Nephron progenitor cell (in vitro differentiated cells): Measurements from ENCODE around the gene PARD3.

Experiments
- DNase-seq: peaks from one replicate; pipeline ENCODE4 v3.0.0; 2021
- H3K27ac Mint-ChIP-seq: 2 replicates; pipeline ENCODE4 v1.8.0; 2021; ENCODE audit warnings: mild to moderate bottlenecking, moderate library complexity, mixed read lengths
- H3K27me3 Mint-ChIP-seq: 2 replicates; pipeline ENCODE4 v1.8.0; 2021; ENCODE audit warnings: mild to moderate bottlenecking, low read depth, mixed read lengths; ENCODE audit not compliant: poor library complexity
- H3K36me3 Mint-ChIP-seq: 2 replicates; pipeline ENCODE4 v1.8.0; 2021; ENCODE audit warnings: low read depth, mixed read lengths
- H3K4me1 Mint-ChIP-seq: 2 replicates; pipeline ENCODE4 v1.8.0; 2021; ENCODE audit warnings: mixed read lengths
- H3K4me3 Mint-ChIP-seq: 2 replicates; pipeline ENCODE4 v1.8.0; 2021; ENCODE audit warnings: mild to moderate bottlenecking, moderate library complexity, mixed read lengths
- H3K9me3 Mint-ChIP-seq: 2 replicates; pipeline ENCODE4 v1.8.0; 2021; ENCODE audit warnings: mild to moderate bottlenecking, moderate library complexity, mixed read lengths
- TF ChIP-seq, protein P1 (sequence below): fragments of 200-600 bp; sonication (generic); IDR thresholded peaks from 2 replicates; pipeline ENCODE4 v1.5.0; 2021; ENCODE audit warnings: antibody characterized with exemption

The PARD3 gene

DNA sequence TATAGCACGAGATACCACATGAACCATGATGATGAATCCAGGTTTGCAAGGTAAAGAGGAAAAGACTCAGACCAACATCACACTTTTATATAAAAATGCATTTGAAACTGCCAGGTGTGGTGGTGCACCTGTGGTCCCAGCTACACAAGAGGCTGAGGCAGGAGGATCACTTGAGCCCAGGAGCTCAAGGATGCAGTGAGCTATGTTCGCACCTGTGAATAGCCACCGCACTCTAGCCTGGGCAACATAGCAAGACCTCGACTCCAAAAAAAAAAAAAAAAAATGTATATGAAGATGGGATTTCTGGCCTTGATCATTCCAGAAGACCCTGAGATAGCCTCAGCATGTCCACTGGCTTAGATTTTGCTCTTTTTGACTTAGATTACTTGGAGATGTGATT lies 161.6 kb downstream of the PARD3 start:
- Mint-ChIP-seq H3K36me3 (no peaks in the 10 kb centered on the region), H3K27ac (no peak overlapping the region), H3K4me3 (no peak overlapping the region), H3K27me3 (no peaks in the 10 kb centered on the region), H3K9me3 (no peaks in the 10 kb centered on the region), H3K4me1 (peaks cover 73% of the 10 kb centered on the region)
- no peak for DNase-seq
- TF ChIP-seq, protein P1, sequence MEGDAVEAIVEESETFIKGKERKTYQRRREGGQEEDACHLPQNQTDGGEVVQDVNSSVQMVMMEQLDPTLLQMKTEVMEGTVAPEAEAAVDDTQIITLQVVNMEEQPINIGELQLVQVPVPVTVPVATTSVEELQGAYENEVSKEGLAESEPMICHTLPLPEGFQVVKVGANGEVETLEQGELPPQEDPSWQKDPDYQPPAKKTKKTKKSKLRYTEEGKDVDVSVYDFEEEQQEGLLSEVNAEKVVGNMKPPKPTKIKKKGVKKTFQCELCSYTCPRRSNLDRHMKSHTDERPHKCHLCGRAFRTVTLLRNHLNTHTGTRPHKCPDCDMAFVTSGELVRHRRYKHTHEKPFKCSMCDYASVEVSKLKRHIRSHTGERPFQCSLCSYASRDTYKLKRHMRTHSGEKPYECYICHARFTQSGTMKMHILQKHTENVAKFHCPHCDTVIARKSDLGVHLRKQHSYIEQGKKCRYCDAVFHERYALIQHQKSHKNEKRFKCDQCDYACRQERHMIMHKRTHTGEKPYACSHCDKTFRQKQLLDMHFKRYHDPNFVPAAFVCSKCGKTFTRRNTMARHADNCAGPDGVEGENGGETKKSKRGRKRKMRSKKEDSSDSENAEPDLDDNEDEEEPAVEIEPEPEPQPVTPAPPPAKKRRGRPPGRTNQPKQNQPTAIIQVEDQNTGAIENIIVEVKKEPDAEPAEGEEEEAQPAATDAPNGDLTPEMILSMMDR, result no peak

DNA sequence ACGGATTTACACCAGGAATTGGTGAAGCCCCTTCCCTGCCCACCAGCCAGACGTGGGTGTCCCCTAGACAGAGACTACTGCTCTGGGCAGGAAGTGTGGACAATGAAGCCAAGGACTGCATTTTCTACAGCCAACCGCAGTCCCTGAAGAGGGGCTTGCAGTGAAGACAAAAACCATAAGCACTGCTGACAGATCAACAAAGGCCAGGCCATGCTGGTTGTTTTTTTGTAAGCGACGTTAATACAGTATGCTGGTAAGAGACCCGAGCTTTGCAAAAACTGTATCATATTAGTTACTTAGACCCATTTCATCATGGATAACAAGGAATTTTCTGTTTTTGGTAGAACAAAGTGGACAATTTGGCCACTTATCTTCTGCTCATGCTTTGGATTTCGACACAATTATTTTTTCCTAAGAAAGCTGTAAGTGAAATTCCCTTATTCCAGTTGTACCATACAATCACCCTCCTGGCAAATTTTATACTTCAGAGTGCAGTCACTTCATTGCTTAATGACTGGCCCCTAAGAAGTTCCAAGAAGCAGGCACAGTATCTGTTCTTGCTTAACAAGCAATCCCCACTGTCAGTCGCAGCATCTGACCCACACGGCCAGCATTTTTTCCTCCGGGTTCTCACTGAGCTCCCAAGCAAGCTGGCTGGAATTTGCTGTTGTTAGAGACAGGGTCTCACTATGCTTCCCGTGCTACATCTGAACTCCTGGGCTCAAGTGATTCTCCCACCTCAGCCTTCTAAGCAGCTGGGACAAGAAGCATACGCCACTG lies 163.5 kb downstream of the PARD3 start:
- peaks cover 75% of the 10 kb centered on the region for H3K4me1 Mint-ChIP-seq
- H3K4me3 Mint-ChIP-seq, result no peak overlapping the region
- H3K27ac Mint-ChIP-seq, result peak overlapping the region; percentile 53
- no peak for DNase-seq
- H3K27me3 Mint-ChIP-seq, result peaks cover under 1% of the 10 kb centered on the region
- no peaks in the 10 kb centered on the region for H3K9me3 Mint-ChIP-seq
- TF ChIP-seq, protein P1, result no peak
- H3K36me3 Mint-ChIP-seq, result no peaks in the 10 kb centered on the region

DNA sequence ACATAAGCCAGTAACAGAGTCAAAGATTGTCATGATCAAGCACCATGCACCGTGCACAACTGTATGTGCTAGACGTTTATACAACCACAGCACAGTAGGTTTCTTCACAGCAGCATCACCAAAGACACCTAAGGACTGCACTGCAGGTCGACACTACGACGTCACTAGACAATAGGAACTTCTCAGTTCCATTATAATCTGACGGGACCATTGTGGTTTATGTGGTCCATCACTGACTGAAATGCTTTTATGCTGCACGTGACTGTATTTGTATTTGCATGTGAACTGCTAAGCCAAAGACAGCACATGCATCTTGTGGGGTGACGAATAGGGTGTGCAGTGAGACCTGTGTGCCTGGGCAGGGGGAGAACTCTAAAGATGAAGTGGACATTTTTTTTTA lies 164.9 kb downstream of the PARD3 start:
- Mint-ChIP-seq H3K4me1 (peaks cover 60% of the 10 kb centered on the region), H3K4me3 (no peak overlapping the region), H3K9me3 (no peaks in the 10 kb centered on the region), H3K27me3 (peaks cover 3% of the 10 kb centered on the region), H3K36me3 (no peaks in the 10 kb centered on the region), H3K27ac (peak overlapping the region; percentile 18)
- DNase-seq, result no peak
- TF ChIP-seq, protein P1, result no peak

DNA sequence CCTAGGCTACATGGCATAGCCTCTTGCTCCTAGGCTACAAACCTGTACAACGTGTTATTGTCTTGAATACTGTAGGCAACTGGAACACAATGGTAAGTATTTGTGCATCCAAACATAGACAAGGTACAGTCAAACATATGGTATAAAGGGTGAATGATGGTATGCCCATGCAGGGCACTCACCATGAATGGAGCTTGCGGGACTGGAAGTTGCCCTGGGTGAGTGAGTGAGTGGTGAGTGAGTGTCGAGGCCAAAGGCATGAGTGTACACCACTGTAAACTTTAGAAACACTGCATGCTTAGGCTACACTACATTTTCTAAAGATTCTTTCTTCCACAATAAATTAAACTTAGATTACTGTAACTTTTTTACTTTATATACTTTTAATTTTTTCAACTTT lies 165.7 kb downstream of the PARD3 start:
- no peaks in the 10 kb centered on the region for H3K9me3 Mint-ChIP-seq

DNA sequence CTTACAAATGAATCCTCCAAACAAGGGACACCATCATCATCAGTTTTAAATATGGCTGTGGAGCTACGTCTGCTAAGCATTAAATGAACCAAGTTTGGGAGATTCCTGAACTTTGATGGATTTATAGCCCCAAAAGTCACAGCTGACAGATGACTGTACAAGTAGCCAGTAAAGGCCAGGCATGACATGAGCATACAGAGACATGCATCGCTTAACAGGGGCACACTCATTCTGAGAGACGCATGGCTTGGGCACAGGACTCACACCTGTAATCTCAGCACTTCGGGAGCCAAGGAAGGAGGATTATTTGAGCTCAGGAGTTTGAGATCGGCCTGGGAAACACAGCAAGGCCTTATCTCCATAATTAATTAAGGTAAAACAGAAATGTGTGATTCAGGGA lies 166.2 kb downstream of the PARD3 start:
- no peak for DNase-seq
- peaks cover 52% of the 10 kb centered on the region for H3K4me1 Mint-ChIP-seq
- H3K36me3 Mint-ChIP-seq, result no peaks in the 10 kb centered on the region
- TF ChIP-seq, protein P1, result no peak
- no peaks in the 10 kb centered on the region for H3K9me3 Mint-ChIP-seq
- H3K27me3 Mint-ChIP-seq, result peaks cover 3% of the 10 kb centered on the region
- no peak overlapping the region for H3K27ac Mint-ChIP-seq
- no peak overlapping the region for H3K4me3 Mint-ChIP-seq

More for the DNA sequence above, 165.7 kb downstream of the PARD3 start:
- Mint-ChIP-seq H3K27ac (no peak overlapping the region), H3K36me3 (no peaks in the 10 kb centered on the region), H3K4me3 (no peak overlapping the region), H3K4me1 (peaks cover 53% of the 10 kb centered on the region), H3K27me3 (peaks cover 3% of the 10 kb centered on the region)
- DNase-seq, result no peak
- TF ChIP-seq, protein P1, result no peak
